Neuronal stem cell (in vitro differentiated cells): Measurements from ENCODE around the gene CAST.

Source experiments
- DNase-seq: peaks from one replicate; pipeline ENCODE4 v3.0.0-alpha.2; 2013; ENCODE audit warnings: low spot score
- H2AFZ ChIP-seq: one replicate; pipeline ENCODE4 v1.6.1; 2013; ENCODE audit warnings: mild to moderate bottlenecking, low read length, inconsistent platforms
- H2AK5ac ChIP-seq: 2 replicates; pipeline ENCODE4 v1.6.1; 2013; ENCODE audit warnings: low read depth, mild to moderate bottlenecking, inconsistent platforms, low read length, moderate library complexity, mixed read lengths
- H2BK120ac ChIP-seq: 2 replicates; pipeline ENCODE4 v1.6.1; 2013; ENCODE audit warnings: low read depth, mild to moderate bottlenecking, inconsistent platforms, low read length, moderate library complexity, mixed read lengths
- H2BK12ac ChIP-seq: one replicate; pipeline ENCODE4 v1.6.1; 2013; ENCODE audit warnings: low read length, inconsistent platforms
- H2BK15ac ChIP-seq: 2 replicates; pipeline ENCODE4 v1.6.1; 2013; ENCODE audit warnings: mild to moderate bottlenecking, low read length, inconsistent platforms, mixed read lengths
- H2BK5ac ChIP-seq: one replicate; pipeline ENCODE4 v1.6.1; 2013; ENCODE audit warnings: inconsistent platforms, mild to moderate bottlenecking, low read length, moderate library complexity
- H3K14ac ChIP-seq: one replicate; pipeline ENCODE4 v1.6.1; 2013; ENCODE audit warnings: low read length, inconsistent platforms
- H3K18ac ChIP-seq: 2 replicates; pipeline ENCODE4 v1.6.1; 2013; ENCODE audit warnings: low read length, inconsistent platforms
- H3K23ac ChIP-seq: 2 replicates; pipeline ENCODE4 v1.6.1; 2013; ENCODE audit warnings: low read depth, mild to moderate bottlenecking, mixed read lengths, low read length, inconsistent platforms; ENCODE audit not compliant: poor library complexity
- H3K27ac ChIP-seq: replicated peaks from 3 replicates; pipeline ENCODE4 v1.5.1; 2013; ENCODE audit warnings: low read length, inconsistent platforms
- H3K27me3 ChIP-seq, 3 experiments: 2 replicates each; pipeline ENCODE4 v1.6.1; 2013; ENCODE audit warnings: low read length in 3 of 3, mild to moderate bottlenecking in 2 of 3, inconsistent platforms in 1 of 3, low read depth in 1 of 3, mixed read lengths in 1 of 3, moderate library complexity in 1 of 3; ENCODE audit not compliant: control insufficient read depth in 3 of 3, insufficient read depth in 3 of 3
- H3K36me3 ChIP-seq, 2 donors: replicated peaks in 1 of 2; 2 replicates each; pipeline ENCODE4 v1.6.1; 2013; ENCODE audit warnings: low read length in 2 of 2; ENCODE audit not compliant: control insufficient read depth in 2 of 2, insufficient read depth in 2 of 2
- H3K4ac ChIP-seq: 2 replicates; pipeline ENCODE4 v1.6.1; 2013; ENCODE audit warnings: inconsistent platforms, mild to moderate bottlenecking, low read length, moderate library complexity
- H3K4me1 ChIP-seq, 2 donors: 1 replicate in 1 of 2; 2 replicates in 1 of 2; pipeline ENCODE4 v1.6.1; 2013; ENCODE audit warnings: low read length in 2 of 2, low read depth in 1 of 2; ENCODE audit not compliant: control insufficient read depth in 2 of 2, insufficient read depth in 1 of 2
- H3K4me2 ChIP-seq: one replicate; pipeline ENCODE4 v1.6.1; 2013; ENCODE audit warnings: mild to moderate bottlenecking, low read length, inconsistent platforms; ENCODE audit not compliant: insufficient read depth, poor library complexity, severe bottlenecking
- H3K4me3 ChIP-seq, 2 donors: 2 replicates each; pipeline ENCODE4 v1.5.1; 2013; ENCODE audit warnings: low read length in 2 of 2, mild to moderate bottlenecking in 2 of 2, inconsistent platforms in 1 of 2, moderate library complexity in 1 of 2
- H3K79me1 ChIP-seq: one replicate; pipeline ENCODE4 v1.6.1; 2013; ENCODE audit warnings: low read depth, mild to moderate bottlenecking, inconsistent platforms, low read length, moderate library complexity
- H3K9ac ChIP-seq: one replicate; pipeline ENCODE4 v1.6.1; 2013; ENCODE audit warnings: mild to moderate bottlenecking, low read depth, low read length, inconsistent platforms; ENCODE audit not compliant: poor library complexity
- H3K9me3 ChIP-seq, 2 donors: replicated peaks in 1 of 2; 2 replicates each; pipeline versions ENCODE3 to v1.6.1; 2013; ENCODE audit warnings: low read length in 2 of 2, mild to moderate bottlenecking in 2 of 2, inconsistent platforms in 1 of 2, low read depth in 1 of 2, mixed read lengths in 1 of 2, moderate library complexity in 1 of 2; ENCODE audit not compliant: control insufficient read depth in 2 of 2, insufficient read depth in 1 of 2
- H4K8ac ChIP-seq: one replicate; pipeline ENCODE4 v1.6.1; 2013; ENCODE audit warnings: low read depth, mild to moderate bottlenecking, inconsistent platforms, low read length, moderate library complexity
- H4K91ac ChIP-seq: one replicate; pipeline ENCODE4 v1.6.1; 2013; ENCODE audit warnings: low read length, low read depth, mild to moderate bottlenecking, inconsistent platforms; ENCODE audit not compliant: poor library complexity
- WGBS, 2 donors: extraction: QIAGEN DNeasy Blood & Tissue Kit; methylation state at CpG; one replicate each; pipeline ENCODE4 v1.1.7; 2013; ENCODE audit warnings: missing lambda C conversion rate in 2 of 2, mixed read lengths in 1 of 2; ENCODE audit not compliant: insufficient read length in 2 of 2, insufficient replicate concordance in 1 of 2; ENCODE audit errors: extremely low coverage in 2 of 2; 5-methylcytosine and 5-hydroxymethylcytosine counted together

Gene CAST

DNA sequence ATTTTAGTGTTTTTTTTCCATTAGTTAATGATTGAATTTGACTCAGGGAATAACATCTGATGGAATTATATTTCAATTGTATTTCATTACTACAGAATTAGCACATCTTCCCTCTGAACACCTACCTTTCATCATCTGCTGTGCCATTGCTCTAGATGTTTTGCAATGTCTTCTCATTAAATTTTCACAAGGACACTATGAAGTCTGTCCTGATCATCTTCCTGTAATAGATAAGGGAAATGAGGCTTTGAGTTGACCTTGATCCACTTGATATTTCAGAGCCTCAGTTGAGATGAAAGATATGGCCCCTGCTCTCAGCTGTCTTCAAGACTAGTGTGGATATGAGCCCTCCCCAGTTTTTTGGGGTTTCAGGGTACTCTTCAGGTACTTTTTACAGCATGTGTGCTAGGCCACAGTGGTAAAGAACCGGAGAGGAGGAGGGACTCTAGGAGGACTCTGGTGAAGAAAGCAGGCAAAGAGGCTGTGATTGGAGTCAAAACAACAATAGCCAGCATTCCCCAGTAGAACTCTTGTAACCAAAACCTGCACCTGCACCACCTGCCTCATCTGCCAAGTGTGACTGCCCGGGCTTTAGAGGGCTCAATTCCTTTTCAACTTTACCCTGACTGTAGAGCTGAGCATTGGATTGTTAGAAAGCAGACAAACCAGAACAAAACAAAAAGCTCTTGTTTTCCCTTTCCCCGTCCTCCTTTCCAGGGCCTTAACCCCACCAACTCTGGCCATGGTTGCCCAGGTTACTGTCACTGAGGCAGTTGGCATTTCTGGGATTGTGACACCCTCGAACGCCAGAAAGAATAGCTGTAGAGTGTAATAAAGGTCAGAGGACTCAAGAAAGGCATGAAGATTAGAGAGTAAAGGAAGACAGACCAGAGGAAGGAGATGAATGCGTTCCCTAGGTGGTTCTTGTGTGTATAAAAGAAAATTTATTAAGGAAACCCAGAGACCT lies 89.3 kb downstream of the CAST start:
- Histone ChIP-seq H3K79me1 (no peaks in the 10 kb centered on the region), H3K9me3 (no peaks in the 10 kb centered on the region), H3K4me1 (peaks cover 0 to 14% of the 10 kb centered on the region in 2 donors), H4K91ac (no peak overlapping the region), H3K27ac (no peak overlapping the region), H3K14ac (no peak overlapping the region), H3K9ac (no peak overlapping the region), H3K4me2 (no peak overlapping the region), H3K27me3 (no peaks in the 10 kb centered on the region), H3K18ac (peak overlapping the region; percentile 8), H3K36me3 (peaks cover 3 to 60% of the 10 kb centered on the region in 2 donors), H2BK15ac (no peak overlapping the region), H4K8ac (no peak overlapping the region), H2BK5ac (no peak overlapping the region), H2AK5ac (no peak overlapping the region), H3K23ac (no peak overlapping the region), H2BK120ac (no peak overlapping the region), H3K4ac (no peak overlapping the region), H3K4me3 (no peak overlapping the region), H2AFZ (peak overlapping the region; percentile 41), H2BK12ac (no peak overlapping the region)
- no CpG with 5 or more reads among the region's 6 CpGs for WGBS, 2 donors
- DNase-seq = no peak

GRCh38 chr5:96752341-96753016 lies 90.3 kb downstream of the CAST start:
- no peak overlapping the region for H4K8ac ChIP-seq
- H3K18ac ChIP-seq = no peak overlapping the region
- no peak overlapping the region for H3K9ac ChIP-seq
- H2BK12ac ChIP-seq = no peak overlapping the region
- no peak overlapping the region for H2BK15ac ChIP-seq
- H3K23ac ChIP-seq = no peak overlapping the region
- H4K91ac ChIP-seq = no peak overlapping the region
- H3K9me3 ChIP-seq = no peaks in the 10 kb centered on the region
- no peak overlapping the region for H3K4me2 ChIP-seq
- no peak overlapping the region for H2AK5ac ChIP-seq
- H2BK120ac ChIP-seq = no peak overlapping the region
- no peak overlapping the region for H3K27ac ChIP-seq
- no peak overlapping the region for H3K14ac ChIP-seq
- H3K36me3 ChIP-seq = peaks cover 3 to 60% of the 10 kb centered on the region in 2 donors
- no peak overlapping the region for H2AFZ ChIP-seq
- no peaks in the 10 kb centered on the region for H3K79me1 ChIP-seq
- no peak overlapping the region for H3K4me3 ChIP-seq
- H3K4ac ChIP-seq = no peak overlapping the region
- DNase-seq = peak; percentile 66
- no peak overlapping the region for H2BK5ac ChIP-seq
- peaks cover 1 to 14% of the 10 kb centered on the region in 2 donors for H3K4me1 ChIP-seq
- H3K27me3 ChIP-seq = no peaks in the 10 kb centered on the region

DNA sequence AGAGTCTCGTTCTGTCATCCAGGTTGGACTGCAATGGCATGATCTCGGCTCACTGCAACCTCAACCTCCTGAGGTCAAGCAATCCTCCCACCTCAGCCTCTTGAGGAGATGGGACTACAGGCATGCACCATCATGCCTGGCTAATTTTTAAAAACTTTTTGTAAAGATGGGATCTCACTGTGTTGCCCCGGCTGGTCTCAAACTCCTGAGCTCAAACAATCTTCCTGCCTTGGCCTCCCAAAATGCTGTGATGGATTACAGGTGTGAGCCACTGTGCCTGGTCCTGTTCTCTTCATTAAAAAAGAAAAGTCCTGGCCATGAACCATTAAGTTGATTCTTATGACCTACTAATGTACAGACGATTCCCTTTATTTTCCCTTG lies 90.8 kb downstream of the CAST start:
- Histone ChIP-seq H2AK5ac (no peak overlapping the region), H3K9ac (no peak overlapping the region), H3K18ac (no peak overlapping the region), H3K79me1 (no peaks in the 10 kb centered on the region), H4K8ac (no peak overlapping the region), H2AFZ (no peak overlapping the region), H2BK12ac (no peak overlapping the region), H3K4me2 (no peak overlapping the region), H3K4me3 (no peak overlapping the region), H3K14ac (no peak overlapping the region), H3K23ac (no peak overlapping the region), H2BK15ac (no peak overlapping the region), H3K4me1 (peaks cover 1 to 14% of the 10 kb centered on the region in 2 donors), H2BK5ac (no peak overlapping the region), H3K9me3 (no peaks in the 10 kb centered on the region), H3K27me3 (no peaks in the 10 kb centered on the region), H3K36me3 (peaks cover 0 to 62% of the 10 kb centered on the region in 2 donors), H3K27ac (no peak overlapping the region), H4K91ac (no peak overlapping the region), H3K4ac (no peak overlapping the region), H2BK120ac (no peak overlapping the region)
- DNase-seq = no peak
- WGBS, 2 donors = no CpG with 5 or more reads among the region's 4 CpGs

GRCh38 chr5:96753848-96754247 lies 91.7 kb downstream of the CAST start:
- WGBS, 2 donors = no CpG with 5 or more reads among the region's 4 CpGs

More at GRCh38 chr5:96753848-96754247, 91.7 kb downstream of the CAST start:
- no peaks in the 10 kb centered on the region for H3K9me3 ChIP-seq
- H2BK120ac ChIP-seq = no peak overlapping the region
- H3K27me3 ChIP-seq = no peaks in the 10 kb centered on the region
- no peak overlapping the region for H3K9ac ChIP-seq
- no peak overlapping the region for H3K18ac ChIP-seq
- no peak overlapping the region for H3K14ac ChIP-seq
- no peak overlapping the region for H4K91ac ChIP-seq
- no peak overlapping the region for H3K27ac ChIP-seq
- H3K36me3 ChIP-seq = peaks cover 2 to 62% of the 10 kb centered on the region in 2 donors
- H2BK12ac ChIP-seq = no peak overlapping the region
- H3K4ac ChIP-seq = no peak overlapping the region
- no peaks in the 10 kb centered on the region for H3K79me1 ChIP-seq
- no peak overlapping the region for H4K8ac ChIP-seq
- no peak overlapping the region for H3K23ac ChIP-seq
- H3K4me3 ChIP-seq = no peak overlapping the region
- no peak overlapping the region for H2AK5ac ChIP-seq
- no peak overlapping the region for H2BK15ac ChIP-seq
- no peak for DNase-seq
- no peak overlapping the region for H2BK5ac ChIP-seq
- no peak overlapping the region for H2AFZ ChIP-seq
- H3K4me1 ChIP-seq = peaks cover 1 to 14% of the 10 kb centered on the region in 2 donors
- no peak overlapping the region for H3K4me2 ChIP-seq
